Type B pancreatic cell (in vitro differentiated cells): ENCODE measurements around the gene CHN2. TPM values are rescaled to one million over a fixed set of nuclear protein-coding genes. Genes with fewer than 3 reads are reported as not detected.

Experiments used
- DNase-seq: peaks from one replicate; pipeline ENCODE4 v3.0.0; 2021; ENCODE audit warnings: mixed read lengths; ENCODE audit not compliant: unreplicated experiment; ENCODE audit errors: extremely low spot score
- H3K27ac Mint-ChIP-seq: 2 replicates; pipeline ENCODE4 v1.8.0; 2021; ENCODE audit warnings: mild to moderate bottlenecking, mixed read lengths
- H3K27me3 Mint-ChIP-seq: 2 replicates; pipeline ENCODE4 v1.8.0; 2021; ENCODE audit warnings: mixed read lengths
- H3K36me3 Mint-ChIP-seq: 2 replicates; pipeline ENCODE4 v1.8.0; 2021; ENCODE audit warnings: mixed read lengths
- H3K4me1 Mint-ChIP-seq: one replicate; pipeline ENCODE4 v1.8.0; 2021; ENCODE audit warnings: mixed read lengths; ENCODE audit not compliant: unreplicated experiment
- H3K4me3 Mint-ChIP-seq: 2 replicates; pipeline ENCODE4 v1.8.0; 2021; ENCODE audit warnings: mild to moderate bottlenecking, mixed read lengths
- H3K9me3 Mint-ChIP-seq: 2 replicates; pipeline ENCODE4 v1.8.0; 2021; ENCODE audit warnings: mixed read lengths
- CTCF ChIP-seq: fragments of 200-600 bp; sonication (generic); conservative IDR thresholded peaks from 2 replicates; pipeline ENCODE4 v1.5.0; 2021; ENCODE audit warnings: antibody characterized with exemption, mild to moderate bottlenecking
- total RNA-seq: library from RNA; stranded (reverse); gene quantifications from 2 replicates; pipeline ENCODE4 v1.2.1, GENCODE V29; 2021; ENCODE audit warnings: low replicate concordance

The CHN2 gene
- total RNA-seq, 1 donor from 2014 or later, result 19.7 TPM

GRCh38 chr7:29349362-29349761 is 154.8 kb downstream of the CHN2 start:
- Mint-ChIP-seq H3K4me1 (peaks cover 25% of the 10 kb centered on the region), H3K36me3 (peaks cover 3% of the 10 kb centered on the region), H3K9me3 (no peaks in the 10 kb centered on the region), H3K4me3 (no peak overlapping the region), H3K27me3 (peaks cover 2% of the 10 kb centered on the region), H3K27ac (peak overlapping the region; percentile 84)
- no peak for DNase-seq
- no peak for TF ChIP-seq CTCF

GRCh38 chr7:29350351-29350750 is 155.8 kb downstream of the CHN2 start:
- DNase-seq, result no peak
- TF ChIP-seq CTCF, result no peak
- peak overlapping the region; percentile 84 for H3K27ac Mint-ChIP-seq
- H3K9me3 Mint-ChIP-seq, result no peaks in the 10 kb centered on the region
- H3K27me3 Mint-ChIP-seq, result peaks cover 2% of the 10 kb centered on the region
- peaks cover 5% of the 10 kb centered on the region for H3K36me3 Mint-ChIP-seq
- peak overlapping the region; percentile 42 for H3K4me3 Mint-ChIP-seq
- H3K4me1 Mint-ChIP-seq, result peaks cover 27% of the 10 kb centered on the region

- no peaks in the 10 kb centered on the region for H3K9me3 Mint-ChIP-seq
- no peak for DNase-seq
- TF ChIP-seq CTCF, result no peak
- H3K4me3 Mint-ChIP-seq, result no peak overlapping the region
- H3K27me3 Mint-ChIP-seq, result peaks cover 2% of the 10 kb centered on the region
- H3K4me1 Mint-ChIP-seq, result peaks cover 27% of the 10 kb centered on the region
- peaks cover 10% of the 10 kb centered on the region for H3K36me3 Mint-ChIP-seq
- H3K27ac Mint-ChIP-seq, result no peak overlapping the region
Observed at GRCh38 chr7:29352041-29352440, 157.5 kb downstream of the CHN2 start.

GRCh38 chr7:29353810-29354209 is 159.2 kb downstream of the CHN2 start:
- no peak for TF ChIP-seq CTCF

GRCh38 chr7:29354340-29354739 is 159.8 kb downstream of the CHN2 start:
- TF ChIP-seq CTCF, result no peak
- H3K27ac Mint-ChIP-seq, result peak overlapping the region; percentile 76
- peaks cover 24% of the 10 kb centered on the region for H3K4me1 Mint-ChIP-seq
- H3K4me3 Mint-ChIP-seq, result peak overlapping the region; percentile 48
- no peaks in the 10 kb centered on the region for H3K27me3 Mint-ChIP-seq
- no peak for DNase-seq
- peaks cover 15% of the 10 kb centered on the region for H3K36me3 Mint-ChIP-seq
- H3K9me3 Mint-ChIP-seq, result peaks cover 4% of the 10 kb centered on the region

More at GRCh38 chr7:29353810-29354209, 159.2 kb downstream of the CHN2 start:
- DNase-seq, result no peak
- peaks cover 27% of the 10 kb centered on the region for H3K4me1 Mint-ChIP-seq
- peaks cover 1% of the 10 kb centered on the region for H3K9me3 Mint-ChIP-seq
- H3K27me3 Mint-ChIP-seq, result no peaks in the 10 kb centered on the region
- peak overlapping the region; percentile 76 for H3K27ac Mint-ChIP-seq
- H3K36me3 Mint-ChIP-seq, result peaks cover 12% of the 10 kb centered on the region
- H3K4me3 Mint-ChIP-seq, result peak overlapping the region; percentile 16

GRCh38 chr7:29355388-29355787 is 160.8 kb downstream of the CHN2 start:
- no peak for DNase-seq
- no peak for TF ChIP-seq CTCF
- Mint-ChIP-seq H3K27me3 (no peaks in the 10 kb centered on the region), H3K27ac (peak overlapping the region; percentile 81), H3K36me3 (peaks cover 15% of the 10 kb centered on the region), H3K4me1 (peaks cover 26% of the 10 kb centered on the region), H3K4me3 (peak overlapping the region; percentile 34), H3K9me3 (peaks cover 4% of the 10 kb centered on the region)
